GM21360 (cell line): Measurements from ENCODE around the gene RUBCNL.

ENCODE experiments used
- ATAC-seq: cut with Tn5 transposase; IDR thresholded peaks from one replicate; pipeline ENCODE4 v1.9.1; 2021; ENCODE audit warnings: mild to moderate bottlenecking, moderate library complexity; ENCODE audit not compliant: unreplicated experiment

The RUBCNL gene

GRCh38 chr13:46341112-46341711 lies 45.8 kb downstream of the RUBCNL start:
- peak; percentile 65 for ATAC-seq

- ATAC-seq, result peak; percentile 6
These were observed 46.4 kb downstream of the RUBCNL start for GRCh38 chr13:46340631-46341111.

- ATAC-seq, result no peak
These were observed 47.0 kb downstream of the RUBCNL start for GRCh38 chr13:46340011-46340410.

GRCh38 chr13:46339035-46339666 lies 47.9 kb downstream of the RUBCNL start:
- ATAC-seq, result no peak

GRCh38 chr13:46337700-46338099 lies 49.4 kb downstream of the RUBCNL start:
- no peak for ATAC-seq

- ATAC-seq, result no peak
These were observed 52.8 kb downstream of the RUBCNL start for GRCh38 chr13:46334035-46334822.

GRCh38 chr13:46332772-46333171 lies 54.3 kb downstream of the RUBCNL start:
- no peak for ATAC-seq

- ATAC-seq, result no peak
These were observed 57.4 kb downstream of the RUBCNL start for GRCh38 chr13:46329624-46330023.

GRCh38 chr13:46327246-46327645 lies 59.8 kb downstream of the RUBCNL start:
- ATAC-seq, result no peak

GRCh38 chr13:46324976-46325375 lies 62.1 kb downstream of the RUBCNL start:
- ATAC-seq, result no peak

GRCh38 chr13:46321494-46322225 lies 65.4 kb downstream of the RUBCNL start:
- no peak for ATAC-seq

GRCh38 chr13:46320821-46321220 lies 66.2 kb downstream of the RUBCNL start:
- no peak for ATAC-seq

- ATAC-seq, result no peak
These were observed 66.6 kb downstream of the RUBCNL start for GRCh38 chr13:46320406-46320805.

GRCh38 chr13:46318986-46319385 lies 68.1 kb downstream of the RUBCNL start:
- ATAC-seq, result no peak

GRCh38 chr13:46317120-46317519 lies 69.9 kb downstream of the RUBCNL start:
- ATAC-seq, result no peak

- ATAC-seq, result no peak
These were observed 71.5 kb downstream of the RUBCNL start for GRCh38 chr13:46315491-46316075.

- no peak for ATAC-seq
These were observed 72.0 kb downstream of the RUBCNL start for GRCh38 chr13:46315036-46315435.

- ATAC-seq, result no peak
These were observed 72.5 kb downstream of the RUBCNL start for GRCh38 chr13:46314587-46314986.

GRCh38 chr13:46313432-46314257 lies 73.4 kb downstream of the RUBCNL start:
- ATAC-seq, result no peak

GRCh38 chr13:46313024-46313423 lies 74.0 kb downstream of the RUBCNL start:
- ATAC-seq, result no peak
